Measurements from ENCODE around the gene SEMG1.

The SEMG1 gene, protein sequence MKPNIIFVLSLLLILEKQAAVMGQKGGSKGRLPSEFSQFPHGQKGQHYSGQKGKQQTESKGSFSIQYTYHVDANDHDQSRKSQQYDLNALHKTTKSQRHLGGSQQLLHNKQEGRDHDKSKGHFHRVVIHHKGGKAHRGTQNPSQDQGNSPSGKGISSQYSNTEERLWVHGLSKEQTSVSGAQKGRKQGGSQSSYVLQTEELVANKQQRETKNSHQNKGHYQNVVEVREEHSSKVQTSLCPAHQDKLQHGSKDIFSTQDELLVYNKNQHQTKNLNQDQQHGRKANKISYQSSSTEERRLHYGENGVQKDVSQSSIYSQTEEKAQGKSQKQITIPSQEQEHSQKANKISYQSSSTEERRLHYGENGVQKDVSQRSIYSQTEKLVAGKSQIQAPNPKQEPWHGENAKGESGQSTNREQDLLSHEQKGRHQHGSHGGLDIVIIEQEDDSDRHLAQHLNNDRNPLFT

DNA sequence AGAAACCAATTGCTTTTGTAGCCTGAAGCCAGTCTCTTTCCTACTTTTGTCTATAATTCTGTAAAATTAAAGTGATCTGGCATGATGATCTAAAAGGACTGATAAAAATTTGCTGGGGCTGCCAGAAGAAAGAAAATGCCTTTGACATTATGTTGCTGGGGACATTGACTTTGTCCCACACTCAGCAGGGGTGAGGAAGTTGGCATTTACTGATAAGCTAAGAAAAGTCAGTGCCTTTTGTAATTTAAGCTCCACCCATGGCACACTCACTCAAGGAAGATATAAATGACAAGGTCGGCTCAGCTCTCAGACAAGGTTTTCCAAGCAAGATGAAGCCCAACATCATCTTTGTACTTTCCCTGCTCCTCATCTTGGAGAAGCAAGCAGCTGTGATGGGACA, at the start of gene SEMG1:
TSS of gene SEMG1 (plus strand) at position 309 of the 400 bp plus-strand sequence. CDS start at position 330, 21 bp downstream.
- DNase-seq (ENCODE audit: low read depth in 2 of 2), result no peak

DNA sequence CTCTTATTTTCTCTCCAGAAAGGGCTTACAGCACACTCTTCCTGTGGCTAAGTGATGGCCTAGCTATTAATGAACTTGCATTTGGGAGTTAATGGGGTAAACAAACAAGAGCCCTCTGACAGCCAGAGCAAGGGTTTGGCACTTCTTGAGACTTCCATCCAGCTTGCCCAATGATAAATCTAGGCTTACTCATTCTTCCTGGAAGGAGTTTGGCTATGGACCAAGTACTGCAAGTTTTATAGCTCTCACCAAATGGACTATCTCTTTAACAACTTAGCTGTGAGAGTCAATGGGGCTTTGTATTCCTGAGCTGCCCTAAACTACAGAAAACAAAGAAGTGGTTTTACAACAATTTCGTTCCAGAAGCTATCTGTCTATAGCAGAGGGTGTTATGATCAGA, 48.9 kb upstream of the SEMG1 start:
- DNase-seq (ENCODE audit: low read depth in 2 of 2), result no peak

DNA sequence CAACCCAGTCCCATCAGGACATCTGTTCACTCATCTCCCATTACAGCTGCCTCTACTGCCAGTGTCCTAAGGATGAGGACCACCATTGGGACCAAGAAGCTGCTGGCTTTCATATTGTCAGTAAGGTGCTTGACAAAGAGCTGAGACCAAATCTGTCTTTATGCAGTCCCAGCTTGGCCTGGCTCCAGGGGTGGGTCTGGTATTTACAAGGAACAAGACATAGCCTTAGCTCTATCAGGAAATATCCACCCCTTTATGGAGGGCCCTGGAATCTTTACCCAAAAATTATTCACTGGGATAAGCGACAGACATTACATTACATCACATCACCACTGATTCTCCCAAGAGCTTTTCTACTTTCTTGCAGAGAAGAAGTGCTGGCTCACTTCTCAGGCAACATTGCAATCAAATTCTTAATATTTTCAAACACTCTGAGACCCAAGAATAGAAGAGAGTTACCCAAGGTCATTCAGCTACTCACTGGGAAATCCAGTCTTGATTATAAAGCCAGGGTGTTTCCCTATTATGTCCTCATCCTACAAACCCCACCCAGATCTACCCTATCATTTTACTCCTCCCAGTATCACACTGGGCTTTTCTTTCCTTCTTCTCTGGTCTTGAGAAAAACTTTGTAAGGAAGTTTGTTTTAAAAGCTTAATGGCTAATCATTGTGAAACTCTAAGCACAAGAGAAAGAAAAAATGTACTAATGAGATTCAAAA, 43.6 kb upstream of the SEMG1 start:
- DNase-seq (ENCODE audit: low read depth in 2 of 2), result no peak

DNA sequence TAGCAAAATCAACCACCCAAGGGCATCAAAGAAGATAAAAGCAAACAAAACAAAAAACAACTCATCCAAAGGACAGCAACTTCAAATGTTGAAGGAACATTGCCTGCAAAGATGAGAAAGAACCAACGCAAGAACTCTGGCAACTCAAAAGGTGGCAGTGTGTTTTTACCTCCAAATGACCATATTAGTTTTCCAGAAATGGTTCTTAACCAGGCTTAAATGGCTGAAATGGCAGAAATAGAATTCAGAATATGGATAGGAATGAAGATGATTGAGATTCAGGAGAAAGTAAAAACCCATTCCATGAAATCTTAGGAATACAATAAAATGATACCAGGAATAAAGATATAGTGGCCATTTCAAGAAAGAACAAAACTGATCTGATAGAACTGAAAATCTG, 41.9 kb upstream of the SEMG1 start:
- no peak for DNase-seq (ENCODE audit: low read depth in 2 of 2)

DNA sequence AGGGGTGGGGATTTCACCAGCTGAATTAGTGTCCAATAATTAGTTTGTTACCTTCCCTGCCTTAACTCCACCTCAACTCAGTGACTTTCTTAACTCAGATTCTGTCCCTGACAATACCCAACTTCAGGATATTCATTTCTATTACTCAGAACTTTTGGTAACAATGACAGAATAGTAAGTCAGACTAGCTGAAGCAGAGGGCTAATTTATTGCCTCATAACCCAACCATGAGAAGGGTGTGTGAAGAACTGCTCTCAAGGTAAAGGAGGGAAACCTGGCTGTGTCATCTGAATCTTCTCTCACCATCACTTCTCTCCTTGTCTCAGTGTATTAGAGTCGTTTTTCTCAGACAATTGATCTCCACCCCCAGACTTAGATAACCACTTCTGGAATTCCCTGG, 33.3 kb upstream of the SEMG1 start:
- DNase-seq (ENCODE audit: low read depth in 2 of 2), result no peak

DNA sequence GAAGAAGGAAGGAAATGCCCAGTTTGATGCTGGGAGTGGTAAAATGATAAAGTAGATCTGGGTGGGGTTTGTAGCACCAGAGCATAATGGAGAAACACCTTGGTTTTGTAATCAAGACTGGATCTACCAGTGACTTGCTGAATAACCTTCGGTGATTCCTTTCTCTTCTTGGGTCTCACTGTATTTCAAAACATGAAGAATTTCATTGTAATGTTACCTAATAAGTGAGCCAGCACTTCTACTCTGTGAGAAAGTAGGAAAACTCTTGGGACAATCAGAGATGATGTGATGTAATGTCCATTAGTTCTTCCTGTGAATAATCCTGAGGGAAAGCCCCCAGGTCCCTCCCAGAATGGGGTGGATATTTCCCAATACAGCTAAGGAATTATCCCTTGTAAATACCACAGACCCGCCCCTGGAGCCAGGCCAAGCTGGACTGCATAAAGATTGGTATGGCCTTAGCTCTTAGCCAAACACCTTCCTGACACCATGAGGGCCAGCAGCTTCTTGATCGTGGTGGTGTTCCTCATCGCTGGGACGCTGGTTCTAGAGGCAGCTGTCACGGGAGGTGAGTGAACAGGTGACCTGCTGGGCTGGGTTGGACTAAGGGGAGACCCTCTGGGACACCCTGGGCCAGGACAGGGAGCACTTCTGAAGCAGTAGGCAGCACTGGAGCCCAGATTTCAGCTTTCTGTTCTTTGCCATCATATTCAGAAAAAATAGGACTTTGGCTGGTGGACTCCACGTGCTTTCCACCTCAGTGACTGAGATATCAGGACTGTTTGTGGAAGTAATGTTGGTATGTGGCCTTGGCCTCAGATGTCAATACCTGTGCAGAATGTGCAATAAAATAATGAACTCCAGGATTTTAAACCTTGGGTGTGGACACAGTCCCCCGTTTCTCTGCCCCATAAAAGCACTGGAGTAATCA, 32.1 kb upstream of the SEMG1 start, which contains the start of gene PI3:
TSS of gene PI3 (plus strand) at position 469 of the 931 bp plus-strand sequence. CDS start at position 490, 21 bp downstream.
- DNase-seq (ENCODE audit: low read depth in 2 of 2), result no peak

DNA sequence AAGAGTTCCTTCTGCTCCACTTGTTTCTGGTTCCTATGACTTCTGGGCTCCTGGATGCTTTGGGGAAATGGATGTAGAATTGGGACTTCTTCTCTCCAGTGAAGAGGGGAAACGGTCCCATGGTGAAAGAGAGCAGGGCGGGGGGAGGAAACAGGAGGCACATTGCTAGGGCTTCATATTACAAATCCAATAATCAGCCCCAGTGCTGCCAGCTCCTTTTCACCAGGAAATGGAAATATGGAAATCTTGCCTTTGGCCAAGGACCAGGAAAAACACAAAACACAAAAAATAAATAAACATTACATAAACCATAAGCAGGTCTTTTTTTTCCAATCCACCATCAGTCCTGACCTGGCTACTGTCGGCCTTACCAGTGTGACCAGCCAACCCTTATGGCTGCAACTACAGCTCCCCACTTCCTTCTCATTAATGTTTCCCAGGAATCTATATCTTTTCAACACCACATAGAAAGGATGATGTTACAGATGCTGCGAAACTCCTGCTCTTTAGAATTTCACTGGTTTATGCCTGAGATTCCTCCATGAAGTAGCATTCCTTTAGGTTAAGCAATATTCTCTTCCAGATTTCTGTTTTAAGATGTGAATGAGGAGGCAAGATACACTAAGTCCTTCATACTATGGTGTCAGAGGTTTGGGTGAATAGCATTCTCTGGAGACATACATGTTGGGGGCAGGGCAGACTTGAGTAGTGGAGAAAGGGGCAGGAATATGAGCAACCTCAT, 30.1 kb upstream of the SEMG1 start:
- no peak for DNase-seq (ENCODE audit: low read depth in 2 of 2)

DNA sequence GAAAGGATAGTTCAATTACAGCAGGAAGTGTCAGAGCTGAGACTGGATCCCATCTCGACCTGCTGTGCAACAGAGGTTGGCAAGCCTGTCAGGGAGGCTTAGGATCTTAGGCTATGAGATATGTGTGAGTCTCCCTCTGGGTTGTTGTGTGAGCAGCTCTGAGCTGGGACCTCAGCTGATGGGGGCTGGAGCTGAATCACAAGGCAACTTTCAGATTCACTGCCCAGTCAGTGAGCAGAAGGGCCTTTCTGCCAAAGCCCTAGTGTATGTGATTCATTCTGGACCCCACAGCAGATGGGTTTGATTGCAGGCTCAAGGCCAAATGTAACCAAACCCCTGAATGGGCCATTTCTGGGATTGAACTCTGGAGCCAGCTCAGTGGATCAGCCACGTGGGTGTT, 27.7 kb upstream of the SEMG1 start:
- no peak for DNase-seq (ENCODE audit: low read depth in 2 of 2)

DNA sequence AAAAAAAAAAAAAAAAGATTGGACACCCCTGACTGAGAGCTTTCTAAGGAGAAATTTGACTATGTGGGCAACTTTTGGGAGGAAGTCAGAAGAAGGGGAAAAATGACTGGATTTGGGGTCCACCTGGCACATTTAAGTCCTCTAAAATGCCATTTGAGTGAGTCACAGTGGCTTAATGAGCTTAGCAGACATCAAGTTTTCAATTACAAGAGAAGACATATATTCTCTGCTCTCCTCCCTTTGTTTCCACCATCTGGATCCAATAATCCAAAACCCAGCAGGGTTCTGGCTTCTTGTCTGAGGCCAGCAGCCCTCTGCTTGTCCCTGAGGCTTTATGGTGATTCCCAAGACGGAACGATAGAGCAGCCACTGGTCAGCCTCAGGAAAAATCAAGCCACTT, 25.2 kb upstream of the SEMG1 start:
- no peak for DNase-seq (ENCODE audit: low read depth in 2 of 2)

DNA sequence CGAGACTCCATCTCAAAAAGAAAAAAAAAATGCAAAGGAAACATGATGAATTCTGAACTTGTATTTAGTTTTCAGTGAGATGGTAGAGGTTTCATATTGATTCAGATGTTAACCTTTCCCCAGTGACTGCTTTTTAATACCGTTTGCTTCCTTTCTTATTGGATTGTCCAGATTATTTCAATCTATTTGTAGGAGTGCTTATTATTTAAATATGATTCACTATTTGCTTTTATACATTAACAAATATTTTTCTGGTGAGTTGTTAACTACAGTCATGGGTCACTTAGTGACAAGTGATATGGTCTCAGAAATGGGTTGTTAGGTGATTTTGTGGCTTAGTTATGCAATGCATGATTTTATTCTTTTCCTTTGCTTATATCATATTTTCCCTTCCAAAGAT, 23.7 kb upstream of the SEMG1 start:
- no peak for DNase-seq (ENCODE audit: low read depth in 2 of 2)

DNA sequence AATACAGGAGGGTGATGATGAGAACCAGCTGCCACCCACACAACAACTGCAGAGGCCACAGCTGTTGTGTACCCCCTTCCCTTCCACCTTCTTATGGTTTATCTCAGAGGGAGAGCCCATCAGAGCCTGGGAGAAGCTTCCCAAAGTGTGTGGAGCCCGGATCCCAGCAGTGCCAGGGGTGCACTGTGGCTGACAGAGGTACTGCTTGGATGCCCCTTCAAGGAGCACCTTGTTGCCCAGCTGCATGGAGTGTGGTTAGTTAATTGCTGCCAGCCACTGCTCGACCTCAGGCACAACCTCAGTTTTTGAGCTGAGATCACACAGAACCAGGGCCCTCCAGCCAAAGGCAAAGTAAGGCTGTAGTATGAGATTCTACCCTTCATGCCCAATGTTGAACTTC, 19.1 kb upstream of the SEMG1 start:
- no peak for DNase-seq (ENCODE audit: low read depth in 2 of 2)

DNA sequence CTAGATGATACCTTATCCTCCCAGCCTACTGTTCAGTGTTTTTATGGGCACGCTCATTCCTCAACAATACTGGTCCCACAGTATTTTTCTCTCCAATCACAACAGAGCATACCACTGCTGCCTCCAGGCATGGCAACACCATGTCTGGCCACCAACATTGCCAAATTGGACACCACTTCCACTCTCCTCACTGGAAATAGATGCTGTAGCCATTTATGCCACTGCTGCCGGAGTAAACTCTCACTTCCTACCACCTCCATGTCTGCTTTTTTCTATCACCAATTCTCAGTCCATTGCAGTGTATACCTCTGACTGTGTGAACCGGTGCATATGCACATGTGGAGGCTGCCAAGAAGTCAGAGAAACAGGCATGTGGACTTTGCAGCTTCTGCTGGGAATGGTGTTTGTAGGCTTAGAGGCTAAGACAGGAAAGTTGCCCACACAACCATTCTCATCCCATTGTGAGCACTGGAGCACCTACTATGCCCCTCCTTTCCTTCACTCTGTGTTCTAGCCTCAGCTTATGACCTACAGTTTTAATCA, 17.7 kb upstream of the SEMG1 start:
- DNase-seq (ENCODE audit: low read depth in 2 of 2), result no peak

DNA sequence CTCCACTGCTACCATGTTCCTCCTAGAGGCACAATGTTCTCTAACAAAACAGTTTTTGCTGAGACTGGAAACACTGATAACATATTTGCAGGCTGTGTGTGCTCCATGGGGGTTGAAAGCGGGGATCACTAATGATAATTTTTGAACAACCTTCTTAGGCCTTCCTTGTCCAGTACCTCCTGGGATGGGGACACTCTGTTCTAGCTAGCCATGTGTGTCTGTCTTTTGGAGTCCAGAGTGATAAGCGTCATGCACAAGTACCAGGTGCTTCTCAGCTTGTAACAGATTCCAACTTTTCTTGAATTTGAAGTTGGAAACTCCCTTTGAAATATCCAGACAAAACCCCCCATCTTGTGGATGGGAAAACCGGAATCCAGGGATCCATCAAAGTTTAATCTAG, 17.0 kb upstream of the SEMG1 start:
- DNase-seq (ENCODE audit: low read depth in 2 of 2), result no peak

DNA sequence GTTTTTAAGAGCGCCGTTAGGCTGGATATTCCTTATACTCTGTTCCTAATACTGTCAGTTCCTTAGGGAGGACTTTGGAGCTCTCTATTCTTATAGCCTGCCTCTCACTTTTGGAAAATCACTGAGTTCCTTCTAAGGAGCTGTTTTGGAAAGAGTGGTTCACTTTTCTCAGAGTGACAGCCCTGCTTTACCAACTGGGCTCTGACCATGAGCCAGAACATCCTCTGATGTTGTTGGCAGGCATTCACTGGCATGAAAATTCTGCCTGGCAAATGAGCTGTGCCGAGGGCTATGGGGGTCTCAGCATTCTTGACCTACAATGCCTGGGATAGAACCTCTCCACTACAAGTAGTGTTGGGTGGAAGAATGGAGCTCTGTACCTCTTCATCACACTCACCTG, 14.9 kb upstream of the SEMG1 start:
- no peak for DNase-seq (ENCODE audit: low read depth in 2 of 2)

DNA sequence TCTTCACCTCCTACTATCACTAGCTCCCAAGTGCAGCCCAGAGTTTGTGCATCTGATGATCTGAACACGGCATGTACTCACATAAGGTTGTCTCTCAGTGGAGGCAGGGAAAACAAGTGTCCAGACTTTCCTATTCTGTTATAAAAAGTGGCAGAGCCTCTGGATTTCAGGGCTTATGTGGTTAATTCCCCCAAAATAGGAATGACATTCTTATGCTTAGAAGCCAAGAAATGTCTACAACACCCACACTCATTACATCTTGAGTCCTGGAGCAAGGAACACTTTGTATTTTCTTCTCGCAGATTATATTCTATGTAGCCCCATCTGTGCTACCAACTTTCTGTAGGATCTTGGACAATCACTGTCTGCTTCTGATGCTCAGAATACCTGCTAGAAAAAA, 13.5 kb upstream of the SEMG1 start:
- DNase-seq (ENCODE audit: low read depth in 2 of 2), result no peak

DNA sequence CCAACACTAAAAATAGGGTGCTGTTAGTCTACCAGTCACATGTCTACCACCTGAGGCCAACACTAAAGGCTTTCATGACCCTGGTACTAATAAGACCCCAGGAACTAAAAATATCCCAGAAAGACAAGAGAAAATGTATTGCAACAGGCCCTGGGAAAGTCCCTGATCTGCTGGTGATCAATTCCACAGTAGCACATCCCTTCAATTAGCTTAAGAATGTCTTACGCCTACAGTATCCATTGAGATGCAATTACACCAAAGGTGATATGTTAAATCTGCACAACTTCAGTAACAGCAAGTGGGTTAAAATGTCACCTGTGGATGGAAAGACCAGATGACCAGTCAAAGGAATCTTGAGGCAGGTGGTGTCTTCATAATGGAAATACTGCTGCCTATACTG, 3.1 kb downstream of the SEMG1 start:
- no peak for DNase-seq (ENCODE audit: low read depth in 2 of 2)

DNA sequence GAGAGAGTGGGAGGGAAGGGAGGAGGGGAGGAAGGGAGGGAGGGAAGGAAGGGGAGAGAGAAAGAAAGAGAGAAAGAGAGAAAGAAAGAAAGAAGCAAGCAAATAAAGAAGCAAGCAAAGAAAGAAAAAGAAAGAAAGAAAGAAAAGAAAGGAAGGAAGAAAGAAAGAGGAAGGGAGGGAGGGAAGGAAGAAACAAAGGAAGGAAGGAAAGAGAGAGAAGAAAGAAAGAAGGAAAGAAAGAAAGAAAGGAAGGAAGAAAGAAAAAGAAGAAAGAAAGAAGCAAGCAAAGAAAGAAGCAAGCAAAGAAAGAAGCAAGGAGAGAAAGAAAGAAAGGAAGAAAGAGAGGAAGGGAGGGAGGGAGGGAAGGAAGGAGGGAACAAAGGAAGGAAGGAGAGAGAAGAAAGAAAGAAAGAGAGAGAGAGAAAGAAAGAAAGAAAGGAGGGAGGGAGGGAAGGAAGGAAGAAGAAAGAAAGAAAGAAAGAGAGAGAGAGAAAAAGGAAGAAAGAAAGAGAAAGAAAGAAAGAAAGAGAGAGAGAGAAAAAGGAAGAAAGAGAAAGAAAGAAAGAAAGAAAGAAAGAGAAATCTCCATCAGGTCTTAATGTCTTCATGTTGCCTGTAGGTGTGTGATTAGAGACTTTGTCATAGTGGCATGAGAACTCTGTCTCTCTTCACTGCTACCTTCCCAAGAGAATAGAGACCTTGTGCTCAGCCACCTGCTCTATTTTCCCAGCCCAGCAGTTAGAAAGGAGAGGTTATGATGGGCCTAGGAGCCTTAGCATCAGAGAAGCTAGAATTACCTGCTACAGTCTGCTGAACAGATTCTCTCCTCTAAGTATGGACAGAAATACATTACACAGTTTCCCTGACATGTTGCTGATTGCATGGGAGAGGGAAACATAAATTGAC, 5.0 kb downstream of the SEMG1 start:
- no peak for DNase-seq (ENCODE audit: low read depth in 2 of 2)

DNA sequence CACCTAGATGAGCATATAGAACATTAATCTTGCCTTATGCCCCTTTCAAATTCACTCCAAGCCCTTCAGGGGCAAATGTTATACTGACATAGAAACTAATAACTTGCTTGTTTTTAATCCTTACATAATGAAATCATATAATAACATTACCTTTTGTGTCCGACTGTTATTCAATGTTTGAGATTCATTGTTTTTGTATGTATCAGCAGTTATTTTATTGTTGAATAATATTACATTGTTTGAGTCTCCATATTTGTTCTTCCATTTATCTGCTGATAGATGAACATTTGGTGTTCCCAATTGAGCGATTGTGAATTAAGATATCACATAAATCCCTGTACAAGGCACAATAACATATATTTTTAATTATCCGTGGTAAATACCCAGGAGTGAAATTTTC, 6.0 kb downstream of the SEMG1 start:
- DNase-seq (ENCODE audit: low read depth in 2 of 2), result no peak

DNA sequence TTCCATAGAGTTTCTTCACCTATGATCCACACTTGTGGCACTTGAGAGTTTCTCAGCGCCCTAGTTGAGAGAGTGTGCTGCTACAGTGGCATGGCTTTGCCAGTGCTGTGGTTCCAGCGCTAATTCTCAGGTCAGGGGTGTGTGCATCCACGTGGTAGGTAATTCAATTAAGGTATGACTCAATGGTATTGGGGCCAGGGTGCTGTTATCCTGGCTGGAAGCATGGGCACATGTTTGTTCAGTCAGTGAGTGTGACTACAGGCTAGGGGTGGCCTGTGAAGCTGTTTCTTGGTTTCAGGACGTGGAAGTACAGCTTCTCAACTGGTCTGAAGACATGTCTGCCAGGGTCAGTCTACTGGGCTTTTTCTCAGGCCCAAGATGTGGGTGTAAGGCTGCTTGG, 11.3 kb downstream of the SEMG1 start:
- no peak for DNase-seq (ENCODE audit: low read depth in 2 of 2)

DNA sequence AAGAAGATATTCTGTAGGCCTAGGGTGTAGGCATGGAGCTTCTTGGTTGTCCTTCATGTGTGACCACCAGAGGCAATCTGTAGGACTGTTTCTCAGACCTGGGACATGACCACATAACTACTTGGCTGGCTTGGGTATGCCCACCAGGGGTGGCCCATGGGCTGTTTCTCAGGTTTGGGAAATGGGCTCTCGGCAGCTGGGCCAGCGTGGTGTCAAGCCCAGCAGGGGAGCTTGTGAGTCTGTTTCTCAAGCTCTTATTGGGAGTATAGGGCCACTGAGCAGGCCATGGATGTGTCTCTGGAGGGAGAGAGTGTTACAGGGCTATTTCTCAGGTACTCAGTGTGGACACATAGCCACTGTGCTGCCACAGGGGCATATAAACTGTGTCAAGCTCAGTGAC, 11.8 kb downstream of the SEMG1 start:
- DNase-seq (ENCODE audit: low read depth in 2 of 2), result no peak

All from stimulated activated CD8-positive, alpha-beta memory T cell treated with anti-CD3 and anti-CD28 coated beads, Interleukin-2, amount 100 ng/mL, for 1 hour (primary cell).